CD14-positive monocyte (primary cell): ENCODE measurements around the gene SPINT2. TPM values are rescaled to one million over a fixed set of nuclear protein-coding genes. Genes with fewer than 3 reads are reported as not detected.

Experiments used
- DNase-seq, 3 donors: peaks; one replicate each; pipeline ENCODE4 v3.0.0-alpha.2; 2011 to 2022
- H2AFZ ChIP-seq: 2 replicates; pipeline ENCODE4 v1.6.0; 2012; ENCODE audit warnings: mild to moderate bottlenecking, low read depth, low read length, inconsistent platforms; ENCODE audit not compliant: insufficient read depth, poor library complexity, severe bottlenecking
- H3K27ac ChIP-seq, 2 donors: 1 replicate in 1 of 2; 2 replicates in 1 of 2; pipeline ENCODE4 v1.5.1; 2012 to 2013; ENCODE audit warnings: low read length in 2 of 2, control low read depth in 1 of 2, inconsistent platforms in 1 of 2, low read depth in 1 of 2, mild to moderate bottlenecking in 1 of 2
- H3K27me3 ChIP-seq, 2 donors: one replicate each; pipeline versions ENCODE4 v1.6.0 to v1.6.1; 2011 to 2013; ENCODE audit warnings: low read length in 2 of 2; ENCODE audit not compliant: control insufficient read depth in 2 of 2, insufficient read depth in 2 of 2
- H3K36me3 ChIP-seq, 2 donors: replicated peaks in 1 of 2; 1 replicate in 1 of 2; 2 replicates in 1 of 2; pipeline versions ENCODE4 v1.5.1 to v1.6.1; 2012 to 2013; ENCODE audit warnings: low read length in 2 of 2, control low read depth in 1 of 2, inconsistent platforms in 1 of 2, mild to moderate bottlenecking in 1 of 2; ENCODE audit not compliant: insufficient read depth in 2 of 2, control insufficient read depth in 1 of 2
- H3K4me1 ChIP-seq, 2 donors: 1 replicate in 1 of 2; 2 replicates in 1 of 2; pipeline versions ENCODE4 v1.5.1 to v1.6.1; 2012 to 2013; ENCODE audit warnings: low read length in 2 of 2, control low read depth in 1 of 2, inconsistent platforms in 1 of 2, mild to moderate bottlenecking in 1 of 2, moderate library complexity in 1 of 2; ENCODE audit not compliant: insufficient read depth in 2 of 2, control insufficient read depth in 1 of 2
- H3K4me2 ChIP-seq: replicated peaks from 2 replicates; pipeline ENCODE3; 2012; ENCODE audit warnings: low read length, moderate library complexity, mild to moderate bottlenecking; ENCODE audit not compliant: poor library complexity, severe bottlenecking; ENCODE audit errors: extremely low read depth
- H3K4me3 ChIP-seq, 3 experiments: fragments of 200-600 bp in 1 of 3; sonication (generic) in 1 of 3; replicated peaks in 1 of 3; 1 replicate in 2 of 3; 2 replicates in 1 of 3; pipeline ENCODE4 v1.5.1; 2011 to 2013; ENCODE audit warnings: low read length in 3 of 3, mild to moderate bottlenecking in 3 of 3, control low read depth in 2 of 3, low read depth in 2 of 3, inconsistent platforms in 1 of 3, moderate library complexity in 1 of 3
- H3K79me2 ChIP-seq: 2 replicates; pipeline ENCODE4 v1.6.0; 2012; ENCODE audit warnings: mild to moderate bottlenecking, control low read depth, inconsistent platforms, low read length, moderate library complexity; ENCODE audit not compliant: insufficient read depth
- H3K9ac ChIP-seq: 2 replicates; pipeline ENCODE4 v1.6.0; 2017; ENCODE audit warnings: low read length, mild to moderate bottlenecking; ENCODE audit not compliant: insufficient read depth, poor library complexity, severe bottlenecking
- H3K9me3 ChIP-seq, 2 donors: replicated peaks in 1 of 2; 1 replicate in 1 of 2; 2 replicates in 1 of 2; pipeline versions ENCODE4 v1.5.1 to v1.6.1; 2012 to 2013; ENCODE audit warnings: low read length in 2 of 2, control low read depth in 1 of 2; ENCODE audit not compliant: control insufficient read depth in 1 of 2, insufficient read depth in 1 of 2
- H4K20me1 ChIP-seq: 2 replicates; pipeline ENCODE4 v1.6.0; 2012; ENCODE audit warnings: mild to moderate bottlenecking, low read length, control low read depth, moderate library complexity; ENCODE audit not compliant: insufficient read depth
- H3K27ac Mint-ChIP-seq, 7 donors: one replicate each; pipeline ENCODE4 v1.8.0; 2020; ENCODE audit warnings: mild to moderate bottlenecking in 7 of 7, mixed read lengths in 7 of 7, moderate library complexity in 6 of 7, inconsistent platforms in 2 of 7
- H3K27me3 Mint-ChIP-seq, 3 donors: one replicate each; pipeline ENCODE4 v1.8.0; 2021 to 2022; ENCODE audit warnings: low read depth in 3 of 3, mild to moderate bottlenecking in 3 of 3, mixed read lengths in 3 of 3, moderate library complexity in 3 of 3, inconsistent platforms in 1 of 3
- H3K36me3 Mint-ChIP-seq, 2 donors: one replicate each; pipeline ENCODE4 v1.8.0; 2020; ENCODE audit warnings: mixed read lengths in 2 of 2, inconsistent platforms in 1 of 2, mild to moderate bottlenecking in 1 of 2
- H3K4me1 Mint-ChIP-seq: one replicate; pipeline ENCODE4 v1.8.0; 2020; ENCODE audit warnings: mild to moderate bottlenecking, mixed read lengths
- H3K4me3 Mint-ChIP-seq, 2 donors: one replicate each; pipeline ENCODE4 v1.8.0; 2020; ENCODE audit warnings: mild to moderate bottlenecking in 2 of 2, mixed read lengths in 2 of 2, moderate library complexity in 1 of 2
- H3K9me3 Mint-ChIP-seq, 7 donors: one replicate each; pipeline ENCODE4 v1.8.0; 2020 to 2022; ENCODE audit warnings: mixed read lengths in 7 of 7, mild to moderate bottlenecking in 6 of 7, moderate library complexity in 6 of 7, inconsistent platforms in 2 of 7
- CTCF ChIP-seq: fragments of 200-600 bp; IDR thresholded peaks from one replicate; pipeline ENCODE4 v1.8.0; 2022; ENCODE audit warnings: antibody characterized with exemption, mild to moderate bottlenecking
- WGBS: methylation state at CpG from one replicate; pipeline ENCODE4 v1.1.5; 2013; ENCODE audit warnings: missing lambda C conversion rate; ENCODE audit not compliant: insufficient coverage; 5-methylcytosine and 5-hydroxymethylcytosine counted together
- intact Hi-C, 2 donors: fragments of 100-400 bp; cut with micrococcal nuclease; formaldehyde crosslinking; loops; one replicate each; pipeline versions ENCODE4 v1.15.0 to v1.15.1; 2023
- polyA plus RNA-seq, 3 donors: library from polyadenylated mRNA; depleted of rRNA in 1 of 3; unstranded in 2 of 3; stranded (reverse) in 1 of 3; fragments of 300-500 nt in 2 of 3; fragments of >200 nt in 1 of 3; fragmentation: Illumina TruSeq in 2 of 3; gene quantifications; 1 replicate in 2 of 3; 2 replicates in 1 of 3; pipeline ENCODE4 v1.2.3, GENCODE V29; 2012 to 2021

SPINT2 gene
- polyA plus RNA-seq, 3 donors, result 42.9 to 139 (median 114) TPM

GRCh38 chr19:38227287-38228004 lies 36.9 kb upstream of the SPINT2 start:
- peaks cover 0 to 25% of the 10 kb centered on the region in 2 donors for H3K9me3 ChIP-seq
- H3K79me2 ChIP-seq, result no peaks in the 10 kb centered on the region
- H2AFZ ChIP-seq, result no peak overlapping the region
- H3K27ac ChIP-seq, result no peak overlapping the region
- H3K36me3 ChIP-seq, result no peaks in the 10 kb centered on the region
- H3K9me3 Mint-ChIP-seq, result peaks cover 0 to 35% (median 12%) of the 10 kb centered on the region in 7 donors
- H3K9ac ChIP-seq, result no peak overlapping the region
- H3K4me2 ChIP-seq, result no peak overlapping the region
- no peak for DNase-seq
- H3K27ac Mint-ChIP-seq, result no peak overlapping the region
- H3K36me3 Mint-ChIP-seq, result peaks cover 0 to 14% of the 10 kb centered on the region in 2 donors
- no peak overlapping the region for H3K4me3 ChIP-seq
- no peaks in the 10 kb centered on the region for H4K20me1 ChIP-seq
- H3K27me3 Mint-ChIP-seq, result peaks cover 74 to 93% (median 82%) of the 10 kb centered on the region in 3 donors
- intact Hi-C loops, result no loop called here
- peak overlapping the region in 1 of 2 donors; percentile 79 for H3K4me3 Mint-ChIP-seq
- H3K4me1 ChIP-seq, result peaks cover 9 to 19% of the 10 kb centered on the region in 2 donors
- peaks cover 12% of the 10 kb centered on the region for H3K4me1 Mint-ChIP-seq
- no peak for TF ChIP-seq CTCF
- 61% methylated on average over 6 of the region's 11 CpGs for WGBS
- H3K27me3 ChIP-seq, result peaks cover 60 to 90% of the 10 kb centered on the region in 2 donors

- Histone ChIP-seq H3K27me3 (peaks cover 55 to 84% of the 10 kb centered on the region in 2 donors), H3K4me3 (no peak overlapping the region)
Measured at GRCh38 chr19:38228005-38228377, 36.4 kb upstream of the SPINT2 start.

More at GRCh38 chr19:38228005-38228377, 36.4 kb upstream of the SPINT2 start:
- Histone ChIP-seq H3K27ac (no peak overlapping the region), H3K9me3 (peaks cover 0 to 22% of the 10 kb centered on the region in 2 donors), H3K9ac (no peak overlapping the region), H2AFZ (no peak overlapping the region), H3K4me1 (peaks cover 9 to 19% of the 10 kb centered on the region in 2 donors), H4K20me1 (no peaks in the 10 kb centered on the region), H3K36me3 (no peaks in the 10 kb centered on the region), H3K79me2 (no peaks in the 10 kb centered on the region), H3K4me2 (no peak overlapping the region)
- Mint-ChIP-seq H3K9me3 (peaks cover 0 to 35% (median 12%) of the 10 kb centered on the region in 7 donors), H3K27ac (no peak overlapping the region), H3K4me1 (peaks cover 12% of the 10 kb centered on the region), H3K4me3 (peak overlapping the region in 1 of 2 donors; percentile 79), H3K27me3 (peaks cover 70 to 88% (median 79%) of the 10 kb centered on the region in 3 donors), H3K36me3 (peaks cover 0 to 12% of the 10 kb centered on the region in 2 donors)
- WGBS, result 6% methylated on average over 3 of the region's 16 CpGs
- TF ChIP-seq CTCF, result no peak
- DNase-seq, result no peak
- intact Hi-C loops, result no loop called here
